Ovary (tissue), 3 donors: Measurements from ENCODE around the gene EYA2.

Experiments
- EP300 ChIP-seq: sonication (generic); formaldehyde crosslinking; IDR thresholded peaks from one replicate; pipeline ENCODE4 v1.6.1; 2017; ENCODE audit warnings: antibody characterized with exemption
- POLR2A ChIP-seq: fragments of 450-650 bp; IDR thresholded peaks from one replicate; pipeline ENCODE4 v1.6.1; 2017; ENCODE audit warnings: antibody characterized with exemption, mild to moderate bottlenecking, moderate library complexity
- TF ChIP-seq, protein P1 (sequence below), 3 donors: fragments of 450-650 bp in 2 of 3; fragments of 200-600 bp in 1 of 3; IDR thresholded peaks; one replicate each; pipeline versions ENCODE4 v1.5.1 to v1.8.0; 2016 to 2022; ENCODE audit warnings: antibody characterized with exemption in 3 of 3, mild to moderate bottlenecking in 1 of 3
- donor health status: DM: no; HTN: no; CAD: no.

DNA sequence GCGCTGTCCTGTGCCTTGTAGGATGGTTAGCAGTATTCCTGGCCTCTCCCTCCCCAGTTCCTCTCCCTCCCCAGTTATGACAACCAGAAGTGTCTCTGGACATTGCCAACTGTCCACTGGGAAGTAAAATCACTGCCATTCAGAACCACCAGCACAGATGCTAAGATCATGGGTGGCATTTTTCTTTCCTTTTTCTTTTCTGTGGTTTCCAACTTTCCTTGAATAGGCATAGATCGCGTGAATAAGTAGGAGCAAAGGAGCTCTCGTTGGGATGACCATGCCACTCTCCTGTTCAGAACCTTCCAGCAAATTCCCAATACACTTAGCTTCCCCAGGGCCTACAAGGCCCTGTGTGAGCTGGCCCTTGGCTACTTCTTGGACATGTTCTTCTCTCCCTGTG is 59.0 kb downstream of the EYA2 start:
- TF ChIP-seq, protein P1, sequence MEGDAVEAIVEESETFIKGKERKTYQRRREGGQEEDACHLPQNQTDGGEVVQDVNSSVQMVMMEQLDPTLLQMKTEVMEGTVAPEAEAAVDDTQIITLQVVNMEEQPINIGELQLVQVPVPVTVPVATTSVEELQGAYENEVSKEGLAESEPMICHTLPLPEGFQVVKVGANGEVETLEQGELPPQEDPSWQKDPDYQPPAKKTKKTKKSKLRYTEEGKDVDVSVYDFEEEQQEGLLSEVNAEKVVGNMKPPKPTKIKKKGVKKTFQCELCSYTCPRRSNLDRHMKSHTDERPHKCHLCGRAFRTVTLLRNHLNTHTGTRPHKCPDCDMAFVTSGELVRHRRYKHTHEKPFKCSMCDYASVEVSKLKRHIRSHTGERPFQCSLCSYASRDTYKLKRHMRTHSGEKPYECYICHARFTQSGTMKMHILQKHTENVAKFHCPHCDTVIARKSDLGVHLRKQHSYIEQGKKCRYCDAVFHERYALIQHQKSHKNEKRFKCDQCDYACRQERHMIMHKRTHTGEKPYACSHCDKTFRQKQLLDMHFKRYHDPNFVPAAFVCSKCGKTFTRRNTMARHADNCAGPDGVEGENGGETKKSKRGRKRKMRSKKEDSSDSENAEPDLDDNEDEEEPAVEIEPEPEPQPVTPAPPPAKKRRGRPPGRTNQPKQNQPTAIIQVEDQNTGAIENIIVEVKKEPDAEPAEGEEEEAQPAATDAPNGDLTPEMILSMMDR (IDR thresholded peaks at IDR 0.05), result no peak
- TF ChIP-seq POLR2A, result no peak
- TF ChIP-seq EP300, result no peak
